HG03354 (cell line): ENCODE data around the gene MRPS30.
"Not testable (repeated sequence)": the region's sequence is repeated elsewhere in the genome, so short reads cannot be mapped to it uniquely, and the experiment has no call there.

ENCODE experiments used
- ATAC-seq: cut with Tn5 transposase; IDR thresholded peaks from one replicate; pipeline ENCODE4 v1.9.1; 2021; ENCODE audit warnings: mild to moderate bottlenecking; ENCODE audit not compliant: unreplicated experiment, poor library complexity, severe bottlenecking

The MRPS30 gene

GRCh38 chr5:44808435-44809214 is at the start of gene MRPS30:
Gene MRPS30 (plus strand): TSS chr5:44808947. CDS start chr5:44808963, 16 bp downstream.
- ATAC-seq, result peak; percentile 97

DNA sequence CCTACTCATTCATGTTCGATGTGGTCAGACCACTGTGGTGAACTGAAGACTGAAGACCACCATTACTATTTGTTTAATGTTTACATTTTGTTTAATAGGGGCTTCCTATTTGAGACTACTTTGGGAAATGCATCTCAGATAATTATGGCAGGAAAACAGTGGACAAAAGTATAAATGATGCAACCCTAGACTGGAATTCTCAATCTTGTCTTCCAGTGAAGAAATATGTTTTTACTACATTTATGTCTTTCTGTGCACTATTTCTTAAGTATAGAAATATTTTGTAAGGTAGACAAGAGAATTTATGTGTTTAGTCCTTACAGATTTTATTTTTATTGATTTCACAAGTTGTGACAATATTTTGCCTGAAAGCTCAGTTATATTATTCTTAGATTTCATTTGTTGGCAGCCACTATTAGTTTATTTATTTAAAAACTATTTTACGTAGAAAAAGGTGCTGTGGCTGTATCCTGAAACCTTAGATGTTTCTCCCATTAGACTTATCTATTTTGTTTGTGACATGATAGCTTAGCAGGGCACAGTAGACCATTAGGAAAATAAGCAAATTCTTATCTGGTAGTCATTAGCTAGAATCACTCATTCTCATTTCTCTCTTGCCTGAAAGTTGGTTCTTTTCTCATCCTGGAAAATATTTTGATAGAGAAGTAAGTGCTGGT is 39.4 kb upstream of the MRPS30 start:
- ATAC-seq, result no peak

DNA sequence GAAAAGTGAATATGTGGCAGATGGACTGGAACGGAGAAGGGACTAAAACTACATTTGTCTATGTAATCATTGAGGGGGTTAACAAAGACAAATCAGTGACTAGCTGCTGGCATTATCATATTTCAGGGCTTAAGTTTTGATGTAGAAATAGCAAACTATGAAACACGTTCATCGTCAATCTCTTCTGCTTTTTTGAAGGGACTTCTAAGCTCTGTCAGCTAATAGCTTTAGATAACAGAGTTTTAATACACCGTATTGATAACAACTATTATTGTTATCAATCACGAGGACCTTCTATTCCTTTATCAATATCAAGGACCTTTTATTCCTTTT is 38.9 kb upstream of the MRPS30 start:
- no peak for ATAC-seq

DNA sequence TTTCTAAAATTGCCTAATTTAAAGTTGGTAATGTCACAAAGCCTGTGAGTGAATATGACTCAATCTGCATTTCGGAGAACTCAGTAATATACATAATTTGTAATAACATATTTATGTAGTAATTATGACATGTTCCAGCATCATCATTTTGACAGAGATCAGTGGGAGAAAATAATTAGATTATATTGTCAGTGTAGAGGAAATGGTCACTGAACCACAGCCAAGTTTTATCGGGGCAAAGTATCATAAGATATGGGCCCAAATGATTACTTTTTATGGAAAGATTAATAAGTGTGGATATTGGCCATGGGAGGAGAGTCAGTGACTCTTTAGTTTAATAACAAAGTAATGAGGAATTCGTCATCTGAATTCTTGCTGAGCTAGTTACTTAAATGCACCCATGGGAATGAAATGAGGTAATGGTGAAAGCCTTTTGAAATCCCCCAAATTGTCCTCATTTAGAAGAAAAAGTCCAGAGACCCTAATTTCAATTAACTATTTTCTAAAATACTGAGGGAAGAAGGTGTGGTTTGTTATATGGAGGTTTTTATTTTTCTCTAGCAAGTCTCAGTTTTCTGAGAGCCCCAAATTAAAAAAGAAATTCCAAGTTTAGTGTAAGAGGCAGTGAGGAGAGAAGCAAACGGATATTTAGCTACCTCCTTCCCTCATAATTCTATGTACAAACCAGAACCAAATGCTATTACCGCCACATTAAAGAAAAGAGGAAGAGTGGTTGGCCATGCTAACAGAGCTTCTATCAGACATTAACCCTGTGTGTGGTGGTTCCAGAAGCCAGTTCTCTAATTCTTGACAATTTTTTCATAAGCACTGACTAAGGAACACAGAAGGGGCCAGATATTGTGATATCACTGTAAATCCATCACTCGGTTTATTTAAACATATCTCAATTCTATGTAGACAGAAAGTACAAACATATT is 37.7 kb upstream of the MRPS30 start:
- ATAC-seq, result no peak

GRCh38 chr5:44772397-44772796 is 36.4 kb upstream of the MRPS30 start:
- ATAC-seq, result not testable (repeated sequence)

DNA sequence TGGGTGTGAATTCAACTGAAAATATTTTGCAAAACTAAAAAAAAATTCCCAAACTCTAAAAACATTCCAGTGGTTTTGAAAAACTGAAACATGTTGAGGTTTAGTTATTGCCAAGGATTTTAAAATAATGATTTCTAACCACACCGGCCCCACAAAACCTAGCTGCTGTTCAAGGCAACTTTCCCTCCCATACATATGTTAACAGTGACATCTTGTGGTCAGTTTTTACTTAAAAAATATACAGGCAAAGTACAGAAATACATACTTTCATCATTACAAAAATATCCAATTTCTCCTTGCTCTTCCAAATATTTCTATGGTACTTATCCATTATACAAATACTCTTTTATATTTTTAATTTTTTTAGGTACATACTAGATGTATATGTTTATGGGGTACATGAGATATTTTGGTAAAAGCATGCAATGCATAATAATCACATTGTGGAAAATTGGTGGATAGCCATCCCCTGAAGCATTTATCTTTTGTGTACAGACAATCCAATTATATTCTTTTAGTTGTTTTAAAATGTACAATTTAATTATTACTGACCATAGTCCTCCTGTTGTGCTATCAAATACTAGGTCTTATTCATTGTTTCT is 34.4 kb upstream of the MRPS30 start:
- ATAC-seq, result peak; percentile 79

- no peak for ATAC-seq
Observed at GRCh38 chr5:44779167-44779566, 29.6 kb upstream of the MRPS30 start.

DNA sequence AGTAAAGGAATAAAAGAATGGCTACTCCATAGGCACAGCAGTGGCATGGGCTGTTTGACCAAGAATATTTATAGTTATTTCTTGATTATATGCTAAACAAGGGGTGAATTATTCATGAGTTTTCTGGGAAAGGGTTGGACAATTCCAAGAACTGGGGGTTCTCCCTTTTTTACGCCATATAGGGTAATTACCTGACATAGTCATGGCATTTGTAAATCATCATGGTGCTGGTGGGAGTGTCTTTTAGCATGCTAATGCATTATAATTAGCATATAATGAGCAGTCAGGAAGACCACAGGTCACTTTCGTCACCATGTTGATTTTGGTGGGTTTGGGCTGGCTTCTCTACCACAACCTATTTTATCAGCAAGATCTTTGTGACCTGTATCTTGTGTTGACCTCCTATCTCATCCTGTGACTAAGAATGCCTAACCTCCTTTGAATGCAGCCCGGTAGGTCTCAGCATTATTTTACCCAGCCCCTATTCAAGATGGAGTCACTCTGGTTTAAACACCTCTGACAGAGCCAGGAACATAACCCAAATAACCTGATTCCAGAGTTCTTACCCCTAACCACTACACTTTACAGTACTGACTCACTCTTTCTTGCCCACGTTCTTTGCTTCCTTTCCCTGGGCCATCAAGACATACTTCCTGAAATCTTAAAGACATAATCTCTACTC is 25.0 kb upstream of the MRPS30 start:
- no peak for ATAC-seq

DNA sequence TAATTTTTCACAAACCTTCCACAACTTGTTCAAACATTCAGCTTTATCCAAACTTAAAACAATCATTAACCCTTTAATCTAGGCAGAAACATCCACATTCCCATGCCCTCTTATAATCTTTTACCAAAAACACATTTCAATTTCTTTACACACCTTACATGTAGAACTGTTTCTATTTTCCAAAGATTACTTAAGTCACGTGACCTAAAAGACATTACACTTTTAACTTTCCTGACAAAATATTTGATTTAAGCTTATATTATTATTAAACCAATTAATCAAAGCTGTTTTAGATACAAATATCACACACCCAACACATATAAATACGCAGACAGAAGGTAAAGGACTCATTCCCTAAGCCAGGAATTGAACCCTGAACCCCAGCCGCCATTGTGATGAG is 21.0 kb upstream of the MRPS30 start:
- no peak for ATAC-seq

DNA sequence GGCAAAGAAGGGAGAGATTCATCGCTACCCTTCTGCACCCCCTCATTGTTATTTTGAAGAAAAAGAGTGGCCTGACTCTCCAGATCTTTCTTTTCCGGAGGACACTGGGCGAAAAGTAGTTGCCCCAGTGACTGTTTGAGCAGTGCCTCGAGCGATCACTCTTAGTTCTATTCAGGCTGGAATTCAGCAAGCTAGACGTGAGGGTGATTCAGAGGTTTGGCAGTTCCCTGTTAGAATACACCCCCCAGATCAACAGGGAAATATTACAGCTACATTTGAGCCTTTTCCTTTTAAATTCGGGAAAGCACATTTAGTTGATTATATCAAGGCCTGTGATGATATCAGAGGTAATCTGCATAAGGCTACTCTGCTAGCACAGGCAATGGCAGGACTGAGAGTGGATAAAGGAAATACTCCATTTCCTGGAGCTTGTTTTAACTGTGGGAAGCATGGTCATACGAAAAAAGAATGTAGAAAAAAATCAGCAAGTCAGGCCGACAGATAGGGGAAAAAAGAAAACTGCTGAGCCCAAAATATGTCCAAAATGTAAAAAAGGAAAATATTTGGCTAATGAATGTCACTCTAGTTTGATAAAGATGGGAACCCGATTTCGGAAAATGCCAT is 19.3 kb upstream of the MRPS30 start:
- not testable (repeated sequence) for ATAC-seq

- not testable (repeated sequence) for ATAC-seq
Observed at GRCh38 chr5:44792031-44792673, 16.6 kb upstream of the MRPS30 start.

- ATAC-seq, result no peak
Observed at GRCh38 chr5:44794371-44794770, 14.4 kb upstream of the MRPS30 start.

DNA sequence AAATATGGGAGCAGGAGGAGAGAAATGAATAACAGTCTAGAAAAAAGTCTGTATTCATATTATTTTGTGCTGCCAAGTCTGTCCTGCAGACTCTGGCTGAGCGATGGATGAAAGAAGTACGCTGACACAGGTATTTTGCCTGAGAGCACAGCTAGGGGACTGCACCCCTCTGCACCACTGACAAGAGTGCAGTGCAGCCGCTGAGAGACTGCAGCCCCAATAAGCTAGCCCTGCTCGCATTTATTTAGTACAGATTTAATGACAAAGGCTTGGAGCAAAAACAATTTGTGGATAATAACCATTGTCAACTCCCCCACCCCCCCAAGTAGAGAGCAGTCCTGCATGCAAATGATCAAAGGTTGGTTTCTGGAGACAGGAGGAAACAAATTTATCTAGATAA is 13.3 kb upstream of the MRPS30 start:
- no peak for ATAC-seq

DNA sequence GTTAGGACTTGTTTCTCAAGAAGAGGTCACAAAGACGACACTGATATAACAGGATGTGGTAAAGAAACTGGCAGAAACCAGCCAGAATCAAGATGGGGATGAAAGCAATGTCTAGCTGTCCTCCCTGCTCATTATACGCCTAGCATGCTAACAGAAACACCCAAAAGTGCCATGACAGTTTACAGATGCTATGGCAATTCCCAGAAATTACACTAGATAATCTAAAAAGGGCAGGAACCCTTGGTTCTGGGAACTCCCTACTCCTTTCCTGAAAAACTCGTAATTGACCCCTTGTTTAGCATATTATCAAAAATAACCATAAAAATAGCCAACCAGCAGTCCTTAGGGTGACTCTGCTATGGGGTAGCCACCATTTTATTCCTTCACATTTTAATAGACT is 10.9 kb upstream of the MRPS30 start:
- no peak for ATAC-seq

- ATAC-seq, result no peak
Observed at GRCh38 chr5:44801992-44802391, 6.8 kb upstream of the MRPS30 start.

DNA sequence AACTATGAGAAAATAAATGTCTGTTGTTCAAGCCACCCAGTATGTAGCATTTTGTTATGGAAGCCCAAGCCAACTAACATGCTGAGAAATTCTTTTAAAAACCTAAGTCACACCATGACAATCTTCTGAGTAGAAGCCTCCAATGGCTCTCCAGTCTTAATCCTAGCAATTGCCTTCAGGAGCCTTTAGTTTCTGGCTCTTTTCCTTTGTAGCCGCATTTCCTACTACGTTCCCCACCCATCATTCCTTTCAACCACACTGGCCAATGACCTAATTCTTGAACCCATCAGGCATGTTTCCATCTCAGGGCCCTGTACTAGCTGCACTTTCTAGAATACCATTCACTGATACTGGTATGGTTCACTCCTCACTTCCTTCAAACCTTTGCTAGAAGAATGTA is 2.1 kb upstream of the MRPS30 start:
- no peak for ATAC-seq

GRCh38 chr5:44807269-44807668 is 1.5 kb upstream of the MRPS30 start:
- no peak for ATAC-seq

- ATAC-seq, result peak; percentile 54
Observed at GRCh38 chr5:44809215-44809955, 638 bp downstream of the MRPS30 start.
